Measurements from ENCODE around the gene GH2.
"Not testable (repeated sequence)": the region's sequence is repeated elsewhere in the genome, so short reads cannot be mapped to it uniquely, and the experiment has no call there.

Gene GH2

DNA sequence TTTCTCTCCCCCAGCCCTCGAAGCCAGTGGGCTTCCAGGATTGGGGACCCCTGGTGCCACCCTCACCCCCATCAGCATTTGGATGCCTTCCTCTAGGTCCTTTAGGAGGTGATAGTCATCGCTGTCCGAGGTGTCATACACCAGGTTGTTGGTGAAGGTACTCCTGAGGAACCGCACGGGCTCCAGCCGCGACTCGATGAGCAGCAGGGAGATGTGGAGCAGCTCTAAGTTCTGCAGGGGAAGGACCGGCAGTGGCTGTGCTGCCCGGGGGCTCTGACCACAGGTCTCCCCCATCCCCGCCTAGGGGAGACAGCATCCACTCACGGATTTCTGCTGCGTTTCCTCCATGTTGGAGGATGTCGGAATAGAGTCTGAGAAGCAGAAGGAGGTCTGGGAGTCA, 28.4 kb upstream of the GH2 start:
- no peak for DNase-seq

DNA sequence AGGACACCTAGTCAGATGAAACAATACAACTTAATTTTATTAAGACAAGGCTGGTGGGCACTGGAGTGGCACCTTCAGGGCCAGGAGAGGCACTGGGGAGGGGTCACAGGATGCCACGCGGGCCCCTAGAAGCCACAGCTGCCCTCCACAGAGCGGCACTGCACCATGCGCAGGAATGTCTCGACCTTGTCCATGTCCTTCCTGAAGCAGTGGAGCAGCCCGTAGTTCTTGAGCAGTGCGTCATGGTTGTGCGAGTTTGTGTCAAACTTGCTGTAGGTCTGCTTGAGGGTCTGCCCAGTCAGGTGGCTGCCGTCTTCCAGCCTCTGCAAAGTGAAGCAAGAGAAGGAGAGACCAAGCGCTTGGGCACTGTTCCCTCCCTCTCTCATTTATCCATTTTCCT, 27.8 kb upstream of the GH2 start:
- DNase-seq, result not testable (repeated sequence)

DNA sequence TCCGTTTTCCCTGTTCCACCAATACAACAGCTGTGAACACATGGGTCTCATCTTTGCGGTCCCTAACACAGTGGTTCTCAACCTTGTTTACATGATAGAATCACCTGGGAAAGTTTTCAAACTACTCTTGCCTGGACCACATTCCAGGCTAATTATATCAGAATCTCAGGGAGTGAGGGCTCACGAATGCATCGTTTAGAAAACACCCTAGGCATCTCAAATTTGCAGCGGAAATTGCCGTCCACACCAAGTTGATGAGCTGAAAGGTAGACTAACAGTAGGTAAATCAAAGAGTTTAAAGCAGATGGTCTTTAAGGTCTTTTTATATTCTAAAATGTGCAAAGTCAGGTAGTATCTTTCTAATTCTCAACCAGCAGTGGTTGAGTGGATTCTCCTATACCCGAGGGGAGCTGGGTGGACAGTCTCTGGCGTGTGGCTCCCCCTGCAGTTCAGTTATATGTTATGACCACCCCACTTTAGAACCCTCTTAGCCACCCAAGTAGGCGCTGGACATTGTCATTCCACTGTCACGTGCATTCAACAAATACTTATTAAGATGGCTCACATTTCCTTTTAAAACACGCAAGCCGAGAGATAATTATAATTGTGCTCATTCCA, 25.5 kb upstream of the GH2 start:
- not testable (repeated sequence) for DNase-seq

DNA sequence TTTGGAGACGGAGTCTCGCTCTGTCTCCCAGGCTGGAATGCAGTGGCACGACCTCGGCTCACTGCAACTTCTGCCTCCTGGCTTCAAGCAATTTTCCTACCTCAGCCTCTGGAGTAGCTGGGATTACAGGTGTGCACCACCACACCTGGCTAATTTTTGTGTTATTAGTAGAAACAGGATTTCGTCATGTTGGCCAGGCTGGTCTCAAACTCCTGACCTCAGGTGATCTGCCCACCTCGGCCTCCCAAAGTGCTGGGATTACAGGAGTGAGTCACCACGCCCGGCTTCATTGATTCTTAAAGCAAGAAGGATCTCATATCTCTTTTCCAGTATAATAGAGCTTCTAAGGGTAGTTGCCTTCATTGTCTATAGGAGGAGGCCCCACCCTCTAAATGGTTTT, 23.1 kb upstream of the GH2 start:
- DNase-seq, result not testable (repeated sequence)

DNA sequence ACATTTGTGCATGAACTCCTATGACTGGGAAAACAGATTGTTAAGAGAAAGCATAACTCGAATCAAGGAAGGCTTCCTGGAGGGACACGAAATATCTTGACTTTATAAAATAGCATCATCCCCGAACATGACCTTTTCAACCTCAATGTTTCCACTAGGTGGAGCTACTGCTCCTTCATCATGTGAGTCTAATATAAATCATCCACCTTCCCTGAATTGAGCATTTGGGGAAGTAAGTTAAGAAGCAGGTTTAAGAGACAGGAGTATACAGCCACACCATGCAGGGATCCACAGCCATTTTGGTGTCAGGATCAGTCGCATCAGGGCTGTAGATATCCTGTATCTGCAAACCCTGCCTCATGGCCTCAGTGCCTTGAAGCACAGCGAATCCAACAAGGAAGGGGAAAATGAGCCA, 22.1 kb upstream of the GH2 start:
- DNase-seq, result not testable (repeated sequence)

DNA sequence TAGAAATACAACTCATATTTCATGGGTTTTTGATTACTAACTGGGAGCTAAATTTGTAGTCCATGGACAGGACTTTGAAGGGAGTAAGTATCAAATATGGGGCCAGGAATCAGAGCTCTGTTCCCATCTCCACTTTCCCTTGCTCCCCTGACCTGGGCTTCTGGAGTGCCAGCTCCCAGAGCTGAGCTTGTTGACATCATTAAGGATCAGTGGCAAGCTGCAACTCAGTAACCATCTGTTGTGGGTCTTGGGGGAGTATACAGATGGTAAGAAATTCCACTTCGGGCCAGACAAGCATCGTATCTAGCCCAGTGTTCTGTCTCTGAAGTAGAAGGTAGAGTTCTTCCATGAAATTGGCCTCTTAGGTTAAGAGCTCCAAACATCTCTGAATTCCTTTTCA, 20.2 kb upstream of the GH2 start:
- DNase-seq, result not testable (repeated sequence)

DNA sequence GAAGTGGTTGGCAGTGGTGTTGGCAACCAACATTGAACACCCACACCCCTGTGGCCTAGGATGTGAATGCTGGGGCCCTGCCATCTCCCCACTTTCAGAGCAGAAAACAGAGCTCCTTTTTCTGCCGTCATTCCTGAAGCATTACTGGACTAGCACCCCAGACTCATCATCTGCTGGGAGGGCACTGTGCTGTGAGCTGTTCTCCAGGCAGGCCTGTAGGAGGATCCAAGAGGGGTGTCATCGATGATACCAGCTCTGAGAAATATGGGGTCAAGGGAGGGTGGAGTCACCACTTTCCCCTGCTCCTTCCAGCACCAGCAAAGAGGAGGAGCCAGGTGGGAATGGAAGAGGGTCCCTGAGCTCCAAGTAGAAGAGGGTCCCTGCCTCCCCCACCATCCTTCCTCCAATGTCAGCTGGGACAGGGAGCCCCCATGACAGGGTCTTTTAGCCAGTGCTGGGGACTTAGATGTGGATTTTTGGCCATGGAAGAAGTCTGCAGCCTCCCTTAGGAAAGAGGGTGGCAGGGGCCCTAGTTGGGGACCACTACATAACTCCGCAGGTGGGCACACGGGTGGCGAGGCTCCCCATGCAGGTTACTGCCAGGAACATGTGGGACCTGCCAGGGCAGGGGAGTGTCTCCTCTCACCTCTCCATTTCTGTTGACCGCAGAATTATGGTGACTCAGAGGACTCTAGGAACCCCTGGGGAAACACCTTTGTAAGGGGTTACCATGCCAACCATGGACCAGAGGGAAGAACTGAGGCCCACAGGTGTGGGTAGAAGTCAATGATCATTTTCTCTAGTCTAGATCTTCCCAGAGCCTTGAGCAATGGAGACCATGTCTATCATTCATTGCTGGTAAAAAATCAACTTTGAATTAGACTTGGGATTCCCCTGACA, 17.4 kb upstream of the GH2 start:
- DNase-seq, result not testable (repeated sequence)

DNA sequence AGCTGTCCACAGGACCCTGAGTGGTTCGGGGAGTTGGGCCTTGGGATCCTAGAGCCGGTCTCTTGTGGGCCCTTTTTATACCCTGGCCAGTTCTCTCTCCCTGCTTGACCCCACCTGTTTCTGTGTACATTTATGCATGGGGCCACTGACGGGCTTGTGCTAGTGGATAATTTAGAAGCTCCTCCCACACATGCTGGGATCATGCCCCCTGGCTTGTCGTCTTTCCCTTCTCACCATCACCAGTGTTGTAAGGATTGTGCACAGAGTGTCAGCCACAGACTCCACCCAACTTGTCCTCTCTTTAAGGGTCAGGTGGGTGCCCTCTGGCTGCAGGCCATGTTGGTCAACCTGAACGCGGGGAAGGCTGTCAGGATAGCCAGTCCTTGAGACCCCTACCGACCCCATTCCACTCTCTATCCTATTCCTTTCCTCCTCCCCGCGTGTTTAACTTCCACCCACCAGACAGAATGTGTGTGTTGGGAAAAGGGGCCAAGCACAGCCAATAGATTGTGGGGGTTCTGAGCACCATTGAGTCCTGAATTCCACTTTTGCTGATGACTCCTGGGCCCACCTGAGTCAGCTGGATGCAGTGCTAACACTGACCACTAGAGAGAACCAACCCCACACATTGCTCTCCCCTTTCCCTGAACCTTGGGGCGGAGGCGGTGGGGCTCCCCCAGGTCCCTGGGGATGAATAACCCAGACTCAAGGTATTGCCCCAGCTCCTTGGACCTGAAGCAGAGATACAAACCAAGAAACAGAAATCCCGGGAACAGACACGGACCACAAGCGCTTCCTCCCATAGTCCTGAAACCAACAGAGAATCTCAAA, 15.0 kb upstream of the GH2 start, which contains the start of gene CSH1:
CSH1 (minus strand) TSS at position 51 of the 831 bp plus-strand sequence. CDS start 63 bp downstream, outside the sequence.
- DNase-seq, result not testable (repeated sequence)

DNA sequence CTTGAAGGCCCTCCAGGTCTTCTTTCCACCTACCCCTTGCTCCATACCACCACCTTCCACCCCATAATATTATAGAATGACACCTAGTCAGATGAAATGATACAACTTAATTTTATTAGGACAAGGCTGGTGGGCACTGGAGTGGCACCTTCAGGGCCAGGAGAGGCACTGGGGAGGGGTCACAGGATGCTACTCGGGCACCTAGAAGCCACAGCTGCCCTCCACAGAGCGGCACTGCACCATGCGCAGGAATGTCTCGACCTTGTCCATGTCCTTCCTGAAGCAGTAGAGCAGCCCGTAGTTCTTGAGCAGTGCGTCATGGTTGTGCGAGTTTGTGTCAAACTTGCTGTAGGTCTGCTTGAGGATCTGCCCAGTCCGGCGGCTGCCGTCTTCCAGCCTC, 13.1 kb upstream of the GH2 start:
- DNase-seq, result not testable (repeated sequence)

DNA sequence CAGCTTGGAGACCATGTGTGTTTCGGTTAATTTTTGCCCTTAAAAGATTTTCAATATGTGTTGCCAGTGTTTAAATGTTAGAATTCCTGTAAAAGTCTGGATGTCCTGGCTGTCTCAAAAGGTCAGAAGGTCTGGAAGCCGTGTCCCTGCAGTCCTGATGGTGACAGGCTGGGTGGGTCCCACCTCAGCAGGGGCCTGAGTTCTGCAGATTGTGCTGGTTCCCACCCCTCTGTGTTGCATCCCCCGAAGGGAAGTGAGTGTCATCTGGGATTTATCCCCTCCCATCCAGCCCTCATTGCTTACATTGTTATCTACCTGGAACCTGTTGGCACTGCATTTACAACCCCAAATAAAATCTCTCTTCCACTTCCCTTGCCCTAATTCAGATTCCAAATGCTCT, 12.3 kb upstream of the GH2 start:
- DNase-seq, result not testable (repeated sequence)

DNA sequence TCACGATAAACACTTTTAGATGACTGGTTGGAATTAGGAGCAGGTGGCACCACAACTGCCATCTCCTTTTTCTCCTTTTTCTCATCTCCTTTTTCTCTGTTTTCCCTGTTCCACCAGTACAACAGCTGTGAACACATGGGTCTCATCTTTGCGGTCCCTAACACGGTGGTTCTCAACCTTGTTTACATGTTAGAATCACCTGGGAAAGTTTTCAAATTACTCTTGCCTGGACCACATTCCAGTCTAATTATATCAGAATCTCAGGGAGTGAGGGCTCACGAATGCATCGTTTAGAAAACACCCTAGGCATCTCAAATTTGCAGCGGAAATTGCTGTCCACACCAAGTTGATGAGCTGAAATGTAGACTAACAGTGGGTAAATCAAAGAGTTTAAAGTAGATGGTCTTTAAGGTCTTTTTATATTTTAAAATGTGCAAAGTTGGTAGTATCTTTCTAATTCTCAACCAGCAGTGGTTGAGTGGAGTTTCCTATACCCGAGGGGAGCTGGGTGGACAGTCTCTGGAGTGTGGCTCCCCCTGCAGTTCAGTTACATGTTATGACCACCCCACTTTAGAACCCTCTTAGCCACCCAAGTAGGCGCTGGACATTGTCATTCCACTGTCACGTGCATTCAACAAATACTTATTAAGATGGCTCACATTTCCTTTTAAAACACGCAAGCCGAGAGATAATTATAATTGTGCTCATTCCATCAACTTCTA, 10.7 kb upstream of the GH2 start:
- not testable (repeated sequence) for DNase-seq

DNA sequence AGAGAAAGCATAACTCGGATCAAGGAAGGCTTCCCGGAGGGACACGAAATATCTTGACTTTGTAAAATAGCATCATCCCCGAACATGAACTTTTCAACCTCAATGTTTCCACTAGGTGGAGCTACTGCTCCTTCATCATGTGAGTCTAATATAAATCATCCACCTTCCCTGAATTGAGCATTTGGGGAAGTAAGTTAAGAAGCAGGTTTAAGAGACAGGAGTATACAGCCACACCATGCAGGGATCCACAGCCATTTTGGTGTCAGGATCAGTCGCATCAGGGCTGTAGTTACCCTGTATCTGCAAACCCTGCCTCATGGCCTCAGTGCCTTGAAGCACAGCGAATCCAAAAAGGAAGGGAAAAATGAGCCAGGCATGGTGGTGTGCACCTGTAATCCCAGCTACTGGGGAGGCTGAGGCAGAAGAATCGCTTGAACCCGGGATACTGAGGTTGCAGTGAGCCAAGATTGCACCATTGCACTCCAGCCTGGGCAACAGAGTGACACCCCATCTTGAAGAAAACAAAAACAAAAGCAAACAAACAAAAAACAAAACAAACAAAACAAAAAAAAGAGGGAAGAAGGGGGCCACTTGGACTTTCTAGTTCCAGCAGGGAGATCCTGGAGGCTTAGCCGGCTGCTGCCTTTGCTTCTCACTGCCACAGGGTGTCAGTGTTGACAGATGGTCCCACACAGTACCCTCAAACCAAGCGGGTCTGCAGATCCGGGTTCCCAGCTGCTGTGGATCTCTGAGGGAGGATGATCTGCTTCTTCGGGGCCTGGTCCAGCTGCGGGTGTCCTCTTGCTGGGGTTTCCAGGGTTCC, 7.5 kb upstream of the GH2 start:
- not testable (repeated sequence) for DNase-seq

DNA sequence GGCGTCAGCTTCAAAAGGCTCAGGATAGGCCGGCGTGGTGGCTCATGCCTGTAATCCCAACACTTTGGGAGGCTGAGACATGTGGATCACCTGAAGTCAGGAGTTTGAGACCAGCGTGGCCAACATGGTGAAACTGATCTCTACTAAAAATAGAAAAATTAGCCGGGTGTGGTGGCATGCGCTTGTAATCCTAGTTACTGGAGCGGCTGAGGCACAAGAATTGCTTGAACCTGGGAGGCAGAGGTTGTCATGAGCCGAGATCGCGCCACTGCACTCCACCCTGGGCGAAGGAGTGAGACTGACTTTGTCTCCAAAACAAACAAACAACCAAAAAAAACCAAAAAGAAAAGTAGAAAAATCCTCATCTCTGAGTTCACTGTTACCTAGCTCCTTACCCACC, 3.4 kb upstream of the GH2 start:
- not testable (repeated sequence) for DNase-seq

DNA sequence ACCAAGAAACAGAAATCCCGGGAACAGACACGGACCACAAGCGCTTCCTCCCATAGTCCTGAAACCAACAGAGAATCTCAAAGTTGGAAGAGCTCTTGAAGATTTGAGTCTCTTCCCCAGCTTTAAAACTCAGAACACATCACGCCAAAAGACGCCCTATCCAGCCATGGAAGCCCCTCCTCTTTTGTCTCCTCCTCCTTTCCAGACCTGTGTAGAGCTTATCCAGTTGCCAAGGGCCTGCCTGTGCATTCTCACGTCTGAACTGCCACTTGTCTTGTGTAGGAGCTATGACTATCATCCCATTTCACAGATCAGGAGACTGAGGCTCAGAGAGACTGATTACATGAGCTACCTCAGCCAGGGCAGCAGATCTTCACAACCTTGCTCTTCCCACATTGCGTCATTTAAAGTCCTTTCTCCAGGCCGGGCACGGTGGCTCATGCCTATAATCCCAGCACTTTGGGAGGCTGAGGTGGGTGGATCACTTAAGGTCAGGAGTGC, 932 bp upstream of the GH2 start:
- DNase-seq, result not testable (repeated sequence)

DNA sequence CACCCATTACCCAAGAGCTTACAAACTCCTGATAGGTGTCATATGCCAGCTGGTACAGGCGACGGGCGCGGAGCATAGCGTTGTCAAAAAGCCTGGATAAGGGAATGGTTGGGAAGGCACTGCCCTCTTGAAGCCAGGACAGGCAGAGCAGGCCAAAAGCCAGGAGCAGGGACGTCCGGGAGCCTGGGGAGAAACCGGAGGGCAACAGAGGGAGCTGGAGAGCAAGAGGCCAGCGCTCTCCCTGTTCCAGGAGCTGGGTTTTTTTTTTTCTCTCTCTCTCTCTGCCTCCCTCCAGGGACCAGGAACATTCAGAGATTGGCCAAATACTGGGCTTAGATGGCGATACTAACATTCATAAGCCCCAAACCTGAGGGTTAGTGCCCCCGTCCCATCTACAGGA, 407 bp downstream of the GH2 start:
- DNase-seq, result not testable (repeated sequence)

DNA sequence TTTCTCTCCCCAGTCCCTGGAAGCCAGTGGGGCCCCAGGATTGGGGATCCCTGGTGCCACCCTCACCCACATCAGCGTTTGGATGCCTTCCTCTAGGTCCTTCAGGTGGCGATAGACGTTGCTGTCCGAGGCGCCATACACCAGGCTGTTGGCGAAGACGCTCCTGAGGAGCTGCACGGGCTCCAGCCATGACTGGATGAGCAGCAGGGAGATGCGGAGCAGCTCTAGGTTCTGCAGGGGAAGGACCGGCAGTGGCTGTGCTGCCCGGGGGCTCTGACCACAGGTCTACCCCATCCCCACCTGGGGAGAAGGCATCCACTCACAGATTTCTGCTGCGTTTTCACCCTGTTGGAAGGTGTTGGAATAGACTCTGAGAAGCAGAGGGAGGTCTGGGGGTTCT, 1.0 kb downstream of the GH2 start:
- no peak for DNase-seq

DNA sequence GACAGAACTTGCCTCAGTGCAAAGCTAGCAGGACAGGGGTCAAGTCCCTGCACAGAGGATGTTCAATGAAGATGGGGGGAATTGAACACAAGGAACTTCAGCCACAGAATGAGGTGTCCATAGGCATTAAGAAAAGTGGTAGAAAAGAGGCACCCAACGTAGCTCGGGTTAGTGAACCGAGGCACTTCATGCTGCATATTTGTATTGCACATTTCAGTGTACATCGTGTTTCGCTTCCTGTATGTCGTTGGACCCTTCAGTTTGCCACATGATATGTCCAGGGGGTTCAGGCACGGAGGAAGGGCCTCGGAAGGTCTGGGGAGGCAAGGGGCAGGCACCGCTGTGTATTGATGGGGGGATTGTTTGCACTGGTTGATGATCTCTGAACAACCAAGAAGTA, 3.3 kb downstream of the GH2 start:
- DNase-seq, result not testable (repeated sequence)

DNA sequence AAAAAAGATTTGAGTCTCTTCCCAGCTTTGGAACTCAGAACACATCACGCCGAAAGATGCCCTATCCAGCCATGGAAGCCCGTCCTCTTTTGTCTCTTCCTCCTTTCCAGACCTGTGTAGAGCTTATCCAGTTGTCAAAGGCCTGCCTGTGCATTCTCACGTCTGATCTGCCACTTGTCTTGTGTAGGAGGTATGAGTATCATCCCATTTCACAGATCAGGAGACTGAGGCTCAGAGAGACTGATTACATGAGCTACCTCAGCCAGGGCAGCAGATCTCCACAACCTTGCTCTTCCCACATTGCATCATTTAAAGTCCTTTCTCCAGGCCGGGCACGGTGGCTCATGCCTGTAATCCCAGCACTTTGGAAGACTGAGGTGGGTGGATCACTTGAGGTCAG, 7.1 kb downstream of the GH2 start:
- DNase-seq, result not testable (repeated sequence)

DNA sequence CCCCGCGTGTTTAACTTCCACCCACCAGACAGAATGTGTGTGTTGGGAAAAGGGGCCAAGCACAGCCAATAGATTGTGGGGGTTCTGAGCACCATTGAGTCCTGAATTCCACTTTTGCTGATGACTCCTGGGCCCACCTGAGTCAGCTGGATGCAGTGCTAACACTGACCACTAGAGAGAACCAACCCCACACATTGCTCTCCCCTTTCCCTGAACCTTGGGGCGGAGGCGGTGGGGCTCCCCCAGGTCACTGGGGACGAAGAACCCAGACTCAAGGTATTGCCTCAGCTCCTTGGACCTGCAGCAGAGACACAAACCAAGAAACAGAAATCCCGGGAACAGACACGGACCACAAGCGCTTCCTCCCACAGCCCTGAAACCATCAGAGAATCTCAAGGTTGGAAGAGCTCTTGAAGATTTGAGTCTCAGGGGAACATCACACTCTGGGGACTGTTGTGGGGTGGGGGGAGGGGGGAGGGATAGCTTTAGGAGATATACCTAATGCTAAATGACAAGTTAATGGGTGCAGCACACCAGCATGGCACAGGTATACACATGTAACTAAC, 7.6 kb downstream of the GH2 start:
- not testable (repeated sequence) for DNase-seq

DNA sequence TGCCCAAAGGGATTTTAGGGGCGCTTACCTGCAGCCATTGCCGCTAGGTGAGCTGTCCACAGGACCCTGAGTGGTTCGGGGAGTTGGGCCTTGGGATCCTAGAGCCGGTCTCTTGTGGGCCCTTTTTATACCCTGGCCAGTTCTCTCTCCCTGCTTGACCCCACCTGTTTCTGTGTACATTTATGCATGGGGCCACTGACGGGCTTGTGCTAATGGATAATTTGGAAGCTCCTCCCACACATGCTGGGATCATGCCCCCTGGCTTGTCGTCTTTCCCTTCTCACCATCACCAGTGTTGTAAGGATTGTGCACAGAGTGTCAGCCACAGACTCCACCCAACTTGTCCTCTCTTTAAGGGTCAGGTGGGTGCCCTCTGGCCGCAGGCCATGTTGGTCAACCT, 8.2 kb downstream of the GH2 start, which contains the start of gene CSH2:
CSH2 (minus strand) TSS at position 101 of the 400 bp plus-strand sequence; CDS start at position 38, 63 bp downstream.
- not testable (repeated sequence) for DNase-seq
